Sigmoid colon (tissue), 4 donors: ENCODE measurements around the gene ARPP21.

ENCODE experiments used
- EP300 ChIP-seq, 4 donors: sonication (generic); formaldehyde crosslinking; IDR thresholded peaks; one replicate each; pipeline ENCODE4 v1.6.1; 2017; ENCODE audit warnings: antibody characterized with exemption in 4 of 4
- POLR2A ChIP-seq, 2 donors: fragments of 450-650 bp; IDR thresholded peaks; one replicate each; pipeline ENCODE4 v1.6.1; 2016; ENCODE audit warnings: antibody characterized with exemption in 2 of 2, mild to moderate bottlenecking in 2 of 2, moderate library complexity in 2 of 2
- POLR2AphosphoS5 ChIP-seq, 4 donors: sonication (generic); formaldehyde crosslinking; IDR thresholded peaks; one replicate each; pipeline ENCODE4 v1.6.1; 2017; ENCODE audit warnings: antibody characterized with exemption in 4 of 4
- TF ChIP-seq, protein P1 (sequence below), 4 experiments: fragments of 450-650 bp in 3 of 4; fragments of 200-600 bp in 1 of 4; IDR thresholded peaks; one replicate each; pipeline ENCODE4 v1.5.1; 2016 to 2019; ENCODE audit warnings: antibody characterized with exemption in 4 of 4, mild to moderate bottlenecking in 3 of 4, moderate library complexity in 2 of 4

DNA sequence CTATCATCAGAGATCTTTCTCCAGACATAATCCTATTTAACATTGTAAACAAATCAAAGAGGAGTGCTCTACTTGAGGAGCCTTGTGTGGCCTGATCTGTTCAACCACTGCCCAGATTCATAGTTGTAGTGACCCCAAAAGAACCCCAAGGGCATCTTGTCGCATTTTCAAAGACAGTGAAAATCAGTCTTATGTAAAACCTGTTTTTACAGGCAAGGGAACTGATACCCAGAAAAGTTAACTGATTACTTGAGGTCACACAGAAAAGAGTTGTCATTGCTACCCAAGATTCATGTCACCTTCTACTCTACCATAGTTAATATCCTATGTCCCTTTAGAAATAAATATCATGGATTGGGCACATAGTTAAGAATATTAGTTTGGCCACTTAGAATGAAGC is 40.5 kb upstream of the ARPP21 start:
- TF ChIP-seq POLR2A (IDR thresholded peaks at IDR 0.05): no peak
- TF ChIP-seq POLR2AphosphoS5 (IDR thresholded peaks at IDR 0.05): no peak
- TF ChIP-seq, protein P1, sequence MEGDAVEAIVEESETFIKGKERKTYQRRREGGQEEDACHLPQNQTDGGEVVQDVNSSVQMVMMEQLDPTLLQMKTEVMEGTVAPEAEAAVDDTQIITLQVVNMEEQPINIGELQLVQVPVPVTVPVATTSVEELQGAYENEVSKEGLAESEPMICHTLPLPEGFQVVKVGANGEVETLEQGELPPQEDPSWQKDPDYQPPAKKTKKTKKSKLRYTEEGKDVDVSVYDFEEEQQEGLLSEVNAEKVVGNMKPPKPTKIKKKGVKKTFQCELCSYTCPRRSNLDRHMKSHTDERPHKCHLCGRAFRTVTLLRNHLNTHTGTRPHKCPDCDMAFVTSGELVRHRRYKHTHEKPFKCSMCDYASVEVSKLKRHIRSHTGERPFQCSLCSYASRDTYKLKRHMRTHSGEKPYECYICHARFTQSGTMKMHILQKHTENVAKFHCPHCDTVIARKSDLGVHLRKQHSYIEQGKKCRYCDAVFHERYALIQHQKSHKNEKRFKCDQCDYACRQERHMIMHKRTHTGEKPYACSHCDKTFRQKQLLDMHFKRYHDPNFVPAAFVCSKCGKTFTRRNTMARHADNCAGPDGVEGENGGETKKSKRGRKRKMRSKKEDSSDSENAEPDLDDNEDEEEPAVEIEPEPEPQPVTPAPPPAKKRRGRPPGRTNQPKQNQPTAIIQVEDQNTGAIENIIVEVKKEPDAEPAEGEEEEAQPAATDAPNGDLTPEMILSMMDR (IDR thresholded peaks at IDR 0.05): no peak
- no peak for TF ChIP-seq EP300 (IDR thresholded peaks at IDR 0.05)
